A549 (cell line): ENCODE data around the gene WBP11.

ENCODE experiments used
- BHLHE40 ChIP-seq: IDR thresholded peaks from 2 replicates; pipeline ENCODE4 v1.6.1; 2012; ENCODE audit warnings: low read depth, low read length, inconsistent platforms
- CEBPB ChIP-seq, 2 experiments: fragments of >200 bp in 1 of 2; sonication (Bioruptor Twin) in 1 of 2; formaldehyde crosslinking in 1 of 2; IDR thresholded peaks; 2 replicates each; pipeline ENCODE4 v1.6.1; 2012 to 2016
- FOSL2 ChIP-seq, 2 experiments: fragments of 450-650 bp in 1 of 2; fragments of >200 bp in 1 of 2; sonication (Bioruptor Twin) in 1 of 2; formaldehyde crosslinking; IDR thresholded peaks; 2 replicates each; pipeline versions ENCODE4 v1.5.0 to v1.6.1; 2016 to 2020; ENCODE audit warnings: mild to moderate bottlenecking in 1 of 2, moderate library complexity in 1 of 2

- TF ChIP-seq FOSL2 (IDR thresholded peaks at IDR 0.05) (no peak), FOSL2 (CRISPR knock-in tag; IDR thresholded peaks at IDR 0.05) (no peak), CEBPB (IDR thresholded peaks at IDR 0.05) (no peak), BHLHE40 (no peak)
Measured at GRCh38 chr12:14781563-14781962, 21.7 kb downstream of the WBP11 start.
